ENCODE measurements around the gene ERCC2. TPM values are rescaled to one million over a fixed set of nuclear protein-coding genes. Genes with fewer than 3 reads are reported as not detected.
"Not testable (repeated sequence)": the region's sequence is repeated elsewhere in the genome, so short reads cannot be mapped to it uniquely, and the experiment has no call there.

Gene ERCC2
- total RNA-seq, 1 experiment from 2014 or later, result 58.9 TPM

- ATAC-seq (no peak), DNase-seq (ENCODE audit: low read depth, low spot score) (no peak)
- H3K9me3 ChIP-seq (ENCODE audit: control insufficient read depth in 1 of 2, insufficient read depth in 1 of 2, low read depth in 1 of 2, low read length in 2 of 2), result no peaks in the 10 kb centered on the region
- no peak overlapping the region for H3K9ac ChIP-seq (ENCODE audit: low read length)
- no TSS peak for BruUV-seq (replicated peaks)
- H3K36me3 ChIP-seq (ENCODE audit: control insufficient read depth in 1 of 2, insufficient read depth in 2 of 2, low read length in 2 of 2), result no peaks in the 10 kb centered on the region
- H3K27ac ChIP-seq (ENCODE audit: low read depth, low read length), result no peak overlapping the region
- no peaks in the 10 kb centered on the region for H3K79me2 ChIP-seq (ENCODE audit: insufficient read depth, low read length)
- H3K9me2 ChIP-seq (ENCODE audit: insufficient read depth), result no peaks in the 10 kb centered on the region
- H3K4me3 ChIP-seq (replicated peaks in 1 of 2; ENCODE audit: low read depth in 1 of 2, low read length in 2 of 2), result no peak overlapping the region
- no peak overlapping the region for H2AFZ ChIP-seq (ENCODE audit: low read depth, low read length, poor library complexity, severe bottlenecking)
- H4K20me1 ChIP-seq (ENCODE audit: insufficient read depth), result no peaks in the 10 kb centered on the region
- H3K4me2 ChIP-seq (ENCODE audit: low read length), result no peak overlapping the region
- H3K4me1 ChIP-seq (ENCODE audit: control insufficient read depth in 1 of 2, insufficient read depth in 2 of 2, low read length in 2 of 2), result peaks cover 10 to 12% of the 10 kb centered on the region in 2 experiments
- no peak for TF ChIP-seq FOSL1 (IDR thresholded peaks at IDR 0.05; ENCODE audit: low read depth)
- no peak for TF ChIP-seq CBX3 (IDR thresholded peaks at IDR 0.05; ENCODE audit: low read depth)
- TF ChIP-seq JUND (IDR thresholded peaks at IDR 0.05), result no peak
- intact Hi-C loops (cut with micrococcal nuclease), result no loop called here
- RAD21 ChIA-PET (ENCODE audit: low non-redundant PET in 1 of 2, low total read pairs in 2 of 2, uncharacterized antibody in 2 of 2, unreplicated experiment in 2 of 2), result no interaction called here
- H3K27me3 ChIP-seq (ENCODE audit: insufficient read depth, low read length), result no peaks in the 10 kb centered on the region
- CTCF ChIA-PET, result interaction anchor here (0.6 kb wide), 1 partner anchor 279 kb away, joined by 3 read pairs; no protein-coding TSS in a partner anchor
- POLR2A ChIA-PET, result no interaction called here
Observed at GRCh38 chr19:45311621-45312020, 58.8 kb downstream of the ERCC2 start.

GRCh38 chr19:45309322-45309721 lies 61.1 kb downstream of the ERCC2 start:
- BruUV-seq (replicated peaks); H4K20me1 ChIP-seq (ENCODE audit: insufficient read depth); H3K36me3 ChIP-seq (ENCODE audit: control insufficient read depth in 1 of 2, insufficient read depth in 2 of 2, low read length in 2 of 2); H3K27ac ChIP-seq (ENCODE audit: low read depth, low read length); H3K9ac ChIP-seq (ENCODE audit: low read length); H3K4me3 ChIP-seq (replicated peaks in 1 of 2; ENCODE audit: low read depth in 1 of 2, low read length in 2 of 2); intact Hi-C loops (cut with micrococcal nuclease); H2AFZ ChIP-seq (ENCODE audit: low read depth, low read length, poor library complexity, severe bottlenecking); H3K79me2 ChIP-seq (ENCODE audit: insufficient read depth, low read length); H3K27me3 ChIP-seq (ENCODE audit: insufficient read depth, low read length); CTCF ChIA-PET; H3K4me2 ChIP-seq (ENCODE audit: low read length); DNase-seq (ENCODE audit: low read depth, low spot score); ATAC-seq; H3K9me2 ChIP-seq (ENCODE audit: insufficient read depth); H3K9me3 ChIP-seq (ENCODE audit: control insufficient read depth in 1 of 2, insufficient read depth in 1 of 2, low read depth in 1 of 2, low read length in 2 of 2): not testable (repeated sequence)
- ChIA-PET RAD21 (ENCODE audit: low non-redundant PET in 1 of 2, low total read pairs in 2 of 2, uncharacterized antibody in 2 of 2, unreplicated experiment in 2 of 2) (interaction anchor here in 1 of 2 experiments (0.7 kb wide), 1 partner anchor 310 kb away, joined by 3 read pairs; no protein-coding TSS in a partner anchor), POLR2A (interaction anchor here (0.6 kb wide), 1 partner anchor 117 kb away, joined by 4 read pairs; no protein-coding TSS in a partner anchor)
- peaks cover 10 to 16% of the 10 kb centered on the region in 2 experiments for H3K4me1 ChIP-seq (ENCODE audit: control insufficient read depth in 1 of 2, insufficient read depth in 2 of 2, low read length in 2 of 2)

GRCh38 chr19:45307361-45307760 lies 63.0 kb downstream of the ERCC2 start:
- Histone ChIP-seq H3K9ac (ENCODE audit: low read length) (no peak overlapping the region), H3K4me3 (replicated peaks in 1 of 2; ENCODE audit: low read depth in 1 of 2, low read length in 2 of 2) (no peak overlapping the region), H3K4me2 (ENCODE audit: low read length) (no peak overlapping the region), H3K9me2 (ENCODE audit: insufficient read depth) (no peaks in the 10 kb centered on the region), H3K79me2 (ENCODE audit: insufficient read depth, low read length) (no peaks in the 10 kb centered on the region), H2AFZ (ENCODE audit: low read depth, low read length, poor library complexity, severe bottlenecking) (no peak overlapping the region), H3K4me1 (ENCODE audit: control insufficient read depth in 1 of 2, insufficient read depth in 2 of 2, low read length in 2 of 2) (peaks cover 10 to 16% of the 10 kb centered on the region in 2 experiments), H4K20me1 (ENCODE audit: insufficient read depth) (no peaks in the 10 kb centered on the region), H3K9me3 (ENCODE audit: control insufficient read depth in 1 of 2, insufficient read depth in 1 of 2, low read depth in 1 of 2, low read length in 2 of 2) (no peaks in the 10 kb centered on the region), H3K27ac (ENCODE audit: low read depth, low read length) (no peak overlapping the region), H3K27me3 (ENCODE audit: insufficient read depth, low read length) (no peaks in the 10 kb centered on the region), H3K36me3 (ENCODE audit: control insufficient read depth in 1 of 2, insufficient read depth in 2 of 2, low read length in 2 of 2) (no peaks in the 10 kb centered on the region)
- DNase-seq (ENCODE audit: low read depth, low spot score) (no peak), ATAC-seq (no peak)
- CTCF ChIA-PET, result interaction anchor here (0.6 kb wide), 2 partner anchors 489 to 771 kb away, joined by 3 to 4 read pairs; no protein-coding TSS in a partner anchor
- POLR2A ChIA-PET, result no interaction called here
- no TSS peak for BruUV-seq (replicated peaks)
- intact Hi-C loops (cut with micrococcal nuclease), result no loop called here
- RAD21 ChIA-PET (ENCODE audit: low non-redundant PET in 1 of 2, low total read pairs in 2 of 2, uncharacterized antibody in 2 of 2, unreplicated experiment in 2 of 2), result no interaction called here
- no peak for TF ChIP-seq ZFX (IDR thresholded peaks at IDR 0.05)
- no peak for TF ChIP-seq ZBTB33 (IDR thresholded peaks at IDR 0.05; ENCODE audit: extremely low read depth, insufficient replicate concordance, low read length)
- no peak for TF ChIP-seq POLR2A (IDR thresholded peaks at IDR 0.05; ENCODE audit: borderline replicate concordance, extremely low read depth, insufficient read depth, insufficient read length)
- TF ChIP-seq FOSL1 (IDR thresholded peaks at IDR 0.05; ENCODE audit: low read depth), result no peak
- TF ChIP-seq CBX3 (IDR thresholded peaks at IDR 0.05; ENCODE audit: low read depth), result no peak
- no peak for TF ChIP-seq YY1 (IDR thresholded peaks at IDR 0.05; ENCODE audit: extremely low read depth, insufficient replicate concordance, low read depth, low read length)
- no peak for TF ChIP-seq REST (IDR thresholded peaks at IDR 0.05; ENCODE audit: low read depth)
